OCI-LY7 (cell line): ENCODE data around the gene ANKRD44. TPM values are rescaled to one million over a fixed set of nuclear protein-coding genes. Genes with fewer than 3 reads are reported as not detected.

Experiments used
- BruUV-seq: library from RNA; stranded (reverse); fragments of 400-500 nt; replicated peaks from 2 replicates; lab custom pipeline; 2021; lab: Mats Ljungman, UMichigan
- CTCF ChIA-PET: fragments of 300-600 bp; sonication (Branson Sonifier 250); formaldehyde crosslinking; loops from one replicate; lab custom pipeline; 2022; ENCODE audit warnings: antibody characterized with exemption; ENCODE audit not compliant: unreplicated experiment; lab: Charles Lee
- POLR2A ChIA-PET: fragments of 300-600 bp; sonication (Branson Sonifier 250); formaldehyde crosslinking; loops from one replicate; lab custom pipeline; 2022; ENCODE audit warnings: antibody characterized with exemption; lab: Charles Lee
- DNase-seq: peaks from one replicate; pipeline ENCODE4 v3.0.0-alpha.2; 2015; ENCODE audit warnings: low spot score
- H2AFZ ChIP-seq: fragments of 200-600 bp; sonication (generic), shearing (Covaris generic); 2 replicates; pipeline ENCODE4 v1.6.1; 2014; ENCODE audit warnings: mild to moderate bottlenecking, antibody characterized with exemption, low read length, moderate library complexity
- H3K27ac ChIP-seq: fragments of 200-600 bp; sonication (generic); 2 replicates; pipeline ENCODE4 v1.5.1; 2014; ENCODE audit warnings: mixed run types, low read depth, mild to moderate bottlenecking, moderate library complexity, low read length, inconsistent platforms; ENCODE audit not compliant: poor library complexity, severe bottlenecking
- H3K36me3 ChIP-seq: fragments of 200-600 bp; sonication (generic); 2 replicates; pipeline ENCODE4 v1.6.1; 2014; ENCODE audit warnings: mild to moderate bottlenecking, antibody characterized with exemption, low read length, moderate library complexity, mixed read lengths; ENCODE audit not compliant: insufficient read depth
- H3K4me1 ChIP-seq: fragments of 200-600 bp; sonication (generic); 2 replicates; pipeline ENCODE4 v1.5.1; 2014; ENCODE audit warnings: mild to moderate bottlenecking, low read length; ENCODE audit not compliant: insufficient read depth, poor library complexity, severe bottlenecking
- H3K4me2 ChIP-seq: fragments of 200-600 bp; sonication (generic); 2 replicates; pipeline ENCODE4 v1.6.1; 2014; ENCODE audit warnings: mild to moderate bottlenecking, low read length
- H3K4me3 ChIP-seq: fragments of 200-600 bp; sonication (generic); 2 replicates; pipeline ENCODE4 v1.5.1; 2014; ENCODE audit warnings: mild to moderate bottlenecking, low read depth, low read length; ENCODE audit not compliant: poor library complexity, severe bottlenecking
- H3K79me2 ChIP-seq: fragments of 200-600 bp; sonication (generic); 2 replicates; pipeline ENCODE4 v1.6.1; 2016; ENCODE audit warnings: low read depth, mild to moderate bottlenecking, low read length, moderate library complexity, mixed read lengths; ENCODE audit not compliant: insufficient read depth
- H3K9me2 ChIP-seq: fragments of 200-600 bp; sonication (generic); 2 replicates; pipeline ENCODE4 v1.6.1; 2016; ENCODE audit warnings: mild to moderate bottlenecking, low read length, mixed read lengths; ENCODE audit not compliant: insufficient read depth
- H3K9me3 ChIP-seq: fragments of 200-600 bp; sonication (generic); 2 replicates; pipeline ENCODE4 v1.6.1; 2014; ENCODE audit warnings: mild to moderate bottlenecking, mixed run types, low read length, mixed read lengths
- H4K20me1 ChIP-seq: fragments of 200-600 bp; sonication (generic); 2 replicates; pipeline ENCODE4 v1.6.1; 2014; ENCODE audit warnings: mild to moderate bottlenecking, antibody characterized with exemption, low read length, moderate library complexity, mixed read lengths; ENCODE audit not compliant: insufficient read depth
- CTCF ChIP-seq: fragments of 200-600 bp; sonication (generic); conservative IDR thresholded peaks from 2 replicates; pipeline ENCODE4 v1.5.1; 2014; ENCODE audit warnings: mild to moderate bottlenecking, antibody characterized with exemption, low read length, moderate library complexity, mixed read lengths
- EZH2phosphoT487 ChIP-seq: fragments of 200-600 bp; sonication (generic); IDR thresholded peaks from 2 replicates; pipeline ENCODE4 v1.6.1; 2018; ENCODE audit warnings: low read depth, borderline replicate concordance, mild to moderate bottlenecking, mixed run types, antibody characterized with exemption, low read length, moderate library complexity, mixed read lengths
- intact Hi-C: fragments of 100-400 bp; cut with micrococcal nuclease; formaldehyde crosslinking; loops from one replicate; pipeline ENCODE4 v1.10.0; 2022; ENCODE audit not compliant: unreplicated experiment
- total RNA-seq, 2 experiments: library from RNA; depleted of rRNA in 1 of 2; stranded (reverse); fragments of >200 nt in 1 of 2; shearing (Covaris generic) in 1 of 2; gene quantifications; 2 replicates each; pipeline ENCODE4 v1.2.3, GENCODE V29; 2014 to 2022

The ANKRD44 gene
- total RNA-seq, 2 experiments from 2014 or later, result 69.4 to 73.7 TPM

- Histone ChIP-seq H3K4me2 (no peak overlapping the region), H3K4me3 (no peak overlapping the region), H2AFZ (no peak overlapping the region), H3K9me2 (no peaks in the 10 kb centered on the region), H3K79me2 (peaks cover 63% of the 10 kb centered on the region), H4K20me1 (peaks cover 4% of the 10 kb centered on the region; the same call in 1 of the 2 replicates), H3K4me1 (peaks cover 41% of the 10 kb centered on the region), H3K36me3 (no peaks in the 10 kb centered on the region), H3K9me3 (no peaks in the 10 kb centered on the region), H3K27ac (no peak overlapping the region)
- DNase-seq, result no peak
- no peak for TF ChIP-seq EZH2phosphoT487
- TF ChIP-seq CTCF, result no peak
- intact Hi-C loops, result no loop called here
- ChIA-PET CTCF (interaction anchor here (0.6 to 1.0 kb wide), 2 partner anchors 12 to 29 kb away, joined by 3 read pairs; no protein-coding TSS in a partner anchor), POLR2A (interaction anchor here (0.5 to 1.7 kb wide), 10 partner anchors 12 to 393 kb away, joined by 3 to 6 read pairs (median 4); no protein-coding TSS in a partner anchor)
- no TSS peak for BruUV-seq
These were observed 73.1 kb downstream of the ANKRD44 start for GRCh38 chr2:197237291-197238042.

GRCh38 chr2:197236816-197237215 lies 73.8 kb downstream of the ANKRD44 start:
- no peak overlapping the region for H3K4me3 ChIP-seq
- intact Hi-C loops, result no loop called here
- CTCF ChIA-PET, result interaction anchor here (1.0 kb wide), 1 partner anchor 11 kb away, joined by 3 read pairs; no protein-coding TSS in a partner anchor

More at GRCh38 chr2:197236816-197237215, 73.8 kb downstream of the ANKRD44 start:
- Histone ChIP-seq H3K36me3 (no peaks in the 10 kb centered on the region), H3K27ac (no peak overlapping the region), H3K9me2 (no peaks in the 10 kb centered on the region), H3K9me3 (no peaks in the 10 kb centered on the region), H3K79me2 (peaks cover 57% of the 10 kb centered on the region), H3K4me2 (no peak overlapping the region), H2AFZ (no peak overlapping the region), H3K4me1 (peaks cover 35% of the 10 kb centered on the region), H4K20me1 (peaks cover 4% of the 10 kb centered on the region; the same call in 1 of the 2 replicates)
- no TSS peak for BruUV-seq
- TF ChIP-seq EZH2phosphoT487 (no peak), CTCF (no peak)
- POLR2A ChIA-PET, result interaction anchor here (0.5 to 1.7 kb wide), 6 partner anchors 13 to 392 kb away, joined by 3 to 6 read pairs (median 4); no protein-coding TSS in a partner anchor
- no peak for DNase-seq
